ENCODE results near the gene FTCDNL1. TPM values are rescaled to one million over a fixed set of nuclear protein-coding genes. Genes with fewer than 3 reads are reported as not detected.

Gene FTCDNL1
- total RNA-seq, 1 donor from 2014 or later, result 1.5 TPM

DNA sequence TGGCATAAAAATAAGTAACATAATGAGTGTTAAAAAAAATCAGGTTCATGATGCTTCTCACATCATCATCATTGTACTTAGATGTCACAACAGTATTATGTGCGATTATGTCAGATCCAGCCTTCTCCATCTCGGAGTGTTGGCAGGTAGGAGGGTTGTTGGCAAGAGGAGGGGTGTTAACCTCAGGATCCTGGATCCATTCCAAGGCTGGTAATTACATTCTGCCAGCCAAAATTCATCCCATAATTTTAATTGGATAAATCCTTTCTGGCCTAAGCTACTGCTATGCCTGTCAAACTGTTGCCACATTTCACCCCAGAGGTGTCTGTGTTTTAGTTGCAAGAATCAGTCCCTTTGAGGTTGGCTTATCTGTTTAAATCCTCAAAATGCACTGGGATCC is 891 bp upstream of the FTCDNL1 start:
- no peaks in the 10 kb centered on the region for H3K9me3 Mint-ChIP-seq
- no peak overlapping the region for H3K27ac Mint-ChIP-seq
- peaks cover 2% of the 10 kb centered on the region for H3K36me3 Mint-ChIP-seq (ENCODE audit: low read depth)
- intact Hi-C loops (cut with micrococcal nuclease), result loop anchor here (1.0 to 10.0 kb wide), 6 partner anchors 9 to 660 kb away; partner anchors contain the start of genes C2orf69, KCTD18, MAIP1 and TYW5
- H3K4me3 Mint-ChIP-seq, result no peak overlapping the region
- peaks cover 3% of the 10 kb centered on the region for H3K27me3 Mint-ChIP-seq
- DNase-seq (no peak), ATAC-seq (ENCODE audit: low read depth) (no peak)
- POLR2A ChIA-PET, result no interaction called here
- TF ChIP-seq CTCF (IDR thresholded peaks at IDR 0.05), result no peak
- H3K4me1 Mint-ChIP-seq, result peaks cover 11% of the 10 kb centered on the region
- CTCF ChIA-PET, result interaction anchor here (1.2 kb wide), 1 partner anchor 8 kb away, joined by 3 read pairs; no protein-coding TSS in a partner anchor

DNA sequence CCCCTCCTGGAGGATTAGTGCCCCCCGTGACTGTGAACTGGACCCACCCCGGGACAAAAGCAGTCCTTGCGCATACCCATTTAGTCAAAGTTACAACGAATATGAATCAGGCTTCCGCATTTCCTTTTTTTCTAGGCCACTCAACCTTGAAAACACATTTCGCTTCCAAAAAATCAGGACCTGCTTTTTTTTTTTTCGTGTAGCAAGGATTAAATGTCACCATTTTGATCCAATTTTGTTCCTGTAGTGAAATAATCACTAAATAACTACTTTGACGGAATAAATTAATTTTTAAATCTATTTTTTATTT is 464 bp upstream of the FTCDNL1 start:
- ATAC-seq (ENCODE audit: low read depth), result no peak
- intact Hi-C loops (cut with micrococcal nuclease), result loop anchor here (1.0 to 10.0 kb wide), 6 partner anchors 10 to 661 kb away; partner anchors contain the start of genes C2orf69, KCTD18, MAIP1 and TYW5
- H3K9me3 Mint-ChIP-seq, result no peaks in the 10 kb centered on the region
- CTCF ChIA-PET, result interaction anchor here (1.4 kb wide), 1 partner anchor 9 kb away, joined by 4 read pairs; no protein-coding TSS in a partner anchor
- peak overlapping the region; percentile 89 for H3K27ac Mint-ChIP-seq
- no peak for DNase-seq
- peaks cover 11% of the 10 kb centered on the region for H3K4me1 Mint-ChIP-seq
- peaks cover 2% of the 10 kb centered on the region for H3K36me3 Mint-ChIP-seq (ENCODE audit: low read depth)
- POLR2A ChIA-PET, result no interaction called here
- H3K27me3 Mint-ChIP-seq, result no peaks in the 10 kb centered on the region
- H3K4me3 Mint-ChIP-seq, result peak overlapping the region; percentile 95
- no peak for TF ChIP-seq CTCF (IDR thresholded peaks at IDR 0.05)

DNA sequence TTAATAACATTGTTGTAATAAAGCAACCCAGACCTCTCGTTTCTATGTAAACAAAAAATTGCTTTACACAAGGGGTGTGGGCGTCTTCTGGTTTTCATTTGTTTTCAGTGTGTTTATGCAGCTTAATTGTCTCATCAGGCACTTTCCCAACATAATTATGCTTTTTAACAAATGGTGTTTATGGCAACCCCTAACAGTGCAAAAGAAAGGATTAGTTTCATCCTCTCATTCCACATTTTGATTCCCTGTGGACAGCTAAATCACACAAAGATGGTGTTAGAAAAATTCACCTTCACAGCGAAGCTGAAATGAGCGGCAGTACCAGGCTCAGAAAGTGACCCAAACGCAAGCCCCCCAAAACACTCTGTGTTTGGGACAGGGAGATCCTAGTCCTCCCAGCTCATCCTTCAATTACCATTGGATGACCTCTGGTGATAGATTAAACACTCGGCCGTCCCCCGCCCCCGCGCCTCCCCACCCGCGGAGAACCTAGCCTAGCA is 724 bp downstream of the FTCDNL1 start:
- Mint-ChIP-seq H3K4me3 (peak overlapping the region; percentile 78), H3K27me3 (no peaks in the 10 kb centered on the region), H3K9me3 (no peaks in the 10 kb centered on the region), H3K4me1 (peaks cover 11% of the 10 kb centered on the region), H3K36me3 (ENCODE audit: low read depth) (peaks cover 2% of the 10 kb centered on the region), H3K27ac (no peak overlapping the region)
- POLR2A ChIA-PET, result interaction anchor here (0.6 kb wide), 1 partner anchor 1302 kb away, joined by 5 read pairs; no protein-coding TSS in a partner anchor
- ATAC-seq (ENCODE audit: low read depth), result no peak
- CTCF ChIA-PET, result interaction anchor here (1.1 to 1.4 kb wide), 2 partner anchors 8 to 10 kb away, joined by 3 to 4 read pairs; no protein-coding TSS in a partner anchor
- intact Hi-C loops (cut with micrococcal nuclease), result loop anchor here (5.0 to 10.0 kb wide), 3 partner anchors 385 to 662 kb away; partner anchors contain the start of gene KCTD18
- no peak for TF ChIP-seq CTCF (IDR thresholded peaks at IDR 0.05)
- DNase-seq, result no peak

GRCh38 chr2:199848389-199849130 is 2.4 kb downstream of the FTCDNL1 start:
- intact Hi-C loops (cut with micrococcal nuclease), result no loop called here
- POLR2A ChIA-PET, result no interaction called here
- Mint-ChIP-seq H3K4me1 (peaks cover 11% of the 10 kb centered on the region), H3K9me3 (no peaks in the 10 kb centered on the region), H3K36me3 (ENCODE audit: low read depth) (peaks cover 2% of the 10 kb centered on the region), H3K27me3 (no peaks in the 10 kb centered on the region), H3K27ac (no peak overlapping the region), H3K4me3 (no peak overlapping the region)
- no peak for TF ChIP-seq CTCF (IDR thresholded peaks at IDR 0.05)
- DNase-seq (no peak), ATAC-seq (ENCODE audit: low read depth) (no peak)
- CTCF ChIA-PET, result no interaction called here

- Mint-ChIP-seq H3K27me3 (no peaks in the 10 kb centered on the region), H3K27ac (no peak overlapping the region), H3K4me3 (no peak overlapping the region), H3K36me3 (ENCODE audit: low read depth) (peaks cover 2% of the 10 kb centered on the region), H3K9me3 (no peaks in the 10 kb centered on the region), H3K4me1 (peaks cover 11% of the 10 kb centered on the region)
- ChIA-PET POLR2A (no interaction called here), CTCF (no interaction called here)
- DNase-seq (no peak), ATAC-seq (ENCODE audit: low read depth) (no peak)
- intact Hi-C loops (cut with micrococcal nuclease), result no loop called here
- TF ChIP-seq CTCF (IDR thresholded peaks at IDR 0.05), result no peak
Observed at GRCh38 chr2:199847181-199847864, 3.7 kb downstream of the FTCDNL1 start.
